ENCODE data around the gene TGM5. TPM values are rescaled to one million over a fixed set of nuclear protein-coding genes. Genes with fewer than 3 reads are reported as not detected.

The TGM5 gene
- total and polyA plus RNA-seq, 4 donors, result 0.15 TPM; not detected in 3

- peaks cover 0 to 2% (median 0%) of the 10 kb centered on the region in 4 donors for H3K9me3 ChIP-seq (ENCODE audit: control insufficient read depth in 4 of 4, insufficient read depth in 3 of 4, low read length in 3 of 4)
- no peaks in the 10 kb centered on the region for H3K27me3 ChIP-seq (ENCODE audit: control insufficient read depth in 3 of 3, insufficient read depth in 3 of 3, low read length in 2 of 3)
- ATAC-seq (ENCODE audit: insufficient read depth, low FRiP score), result no peak
- no peak overlapping the region for H3K9ac ChIP-seq (ENCODE audit: insufficient read depth in 1 of 2, low read length in 2 of 2)
- peaks cover 0 to 3% (median 0%) of the 10 kb centered on the region in 5 donors for H3K4me1 ChIP-seq (ENCODE audit: control insufficient read depth in 5 of 5, insufficient read depth in 5 of 5, low read length in 5 of 5)
- no peak overlapping the region for H3K27ac ChIP-seq (ENCODE audit: low read depth in 1 of 2, low read length in 1 of 2)
- H3K36me3 ChIP-seq (ENCODE audit: control insufficient read depth in 4 of 4, insufficient read depth in 4 of 4, low read length in 4 of 4), result no peaks in the 10 kb centered on the region
- H3K4me3 ChIP-seq, result no peak overlapping the region
- TF ChIP-seq, protein P1, sequence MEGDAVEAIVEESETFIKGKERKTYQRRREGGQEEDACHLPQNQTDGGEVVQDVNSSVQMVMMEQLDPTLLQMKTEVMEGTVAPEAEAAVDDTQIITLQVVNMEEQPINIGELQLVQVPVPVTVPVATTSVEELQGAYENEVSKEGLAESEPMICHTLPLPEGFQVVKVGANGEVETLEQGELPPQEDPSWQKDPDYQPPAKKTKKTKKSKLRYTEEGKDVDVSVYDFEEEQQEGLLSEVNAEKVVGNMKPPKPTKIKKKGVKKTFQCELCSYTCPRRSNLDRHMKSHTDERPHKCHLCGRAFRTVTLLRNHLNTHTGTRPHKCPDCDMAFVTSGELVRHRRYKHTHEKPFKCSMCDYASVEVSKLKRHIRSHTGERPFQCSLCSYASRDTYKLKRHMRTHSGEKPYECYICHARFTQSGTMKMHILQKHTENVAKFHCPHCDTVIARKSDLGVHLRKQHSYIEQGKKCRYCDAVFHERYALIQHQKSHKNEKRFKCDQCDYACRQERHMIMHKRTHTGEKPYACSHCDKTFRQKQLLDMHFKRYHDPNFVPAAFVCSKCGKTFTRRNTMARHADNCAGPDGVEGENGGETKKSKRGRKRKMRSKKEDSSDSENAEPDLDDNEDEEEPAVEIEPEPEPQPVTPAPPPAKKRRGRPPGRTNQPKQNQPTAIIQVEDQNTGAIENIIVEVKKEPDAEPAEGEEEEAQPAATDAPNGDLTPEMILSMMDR (IDR thresholded peaks at IDR 0.05; ENCODE audit: control extremely low read depth, extremely low read depth), result no peak
- 85 to 94% methylated on average over 7 of the region's 7 CpGs for WGBS, 2 donors
- no peak for DNase-seq
Observed at GRCh38 chr15:43256341-43256740, 10.4 kb downstream of the TGM5 start.

DNA sequence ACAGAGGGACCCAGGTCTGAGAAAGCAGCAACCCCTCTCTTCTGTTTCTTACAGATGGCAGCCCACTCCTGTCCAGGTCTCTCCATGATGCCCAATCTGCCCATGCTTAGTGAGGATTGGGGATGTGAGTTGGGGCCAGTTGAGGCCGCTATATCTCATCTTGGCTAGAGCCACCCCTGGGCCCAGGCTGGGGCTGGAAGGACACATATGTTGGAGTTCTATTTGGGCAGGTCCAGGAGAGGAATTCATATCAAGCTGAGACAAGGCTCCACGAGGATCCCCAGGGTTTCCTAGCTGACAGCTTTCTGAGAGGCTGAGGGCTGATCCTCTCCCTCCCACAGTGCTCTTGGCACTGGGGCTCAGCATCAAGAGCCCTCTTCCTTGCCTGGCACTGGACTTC, 11.4 kb downstream of the TGM5 start:
- H3K9me3 ChIP-seq (ENCODE audit: control insufficient read depth in 4 of 4, insufficient read depth in 3 of 4, low read length in 3 of 4), result peaks cover 0 to 2% (median 0%) of the 10 kb centered on the region in 4 donors
- no peaks in the 10 kb centered on the region for H3K36me3 ChIP-seq (ENCODE audit: control insufficient read depth in 4 of 4, insufficient read depth in 4 of 4, low read length in 4 of 4)
- H3K27me3 ChIP-seq (ENCODE audit: control insufficient read depth in 3 of 3, insufficient read depth in 3 of 3, low read length in 2 of 3), result no peaks in the 10 kb centered on the region
- ATAC-seq (ENCODE audit: insufficient read depth, low FRiP score), result no peak
- no peak overlapping the region for H3K27ac ChIP-seq (ENCODE audit: low read depth in 1 of 2, low read length in 1 of 2)
- TF ChIP-seq, protein P1 (IDR thresholded peaks at IDR 0.05; ENCODE audit: control extremely low read depth, extremely low read depth), result no peak
- no peak overlapping the region for H3K9ac ChIP-seq (ENCODE audit: insufficient read depth in 1 of 2, low read length in 2 of 2)
- 75 to 87% methylated on average over 2 of the region's 2 CpGs for WGBS, 2 donors
- peaks cover 0 to 3% (median 0%) of the 10 kb centered on the region in 5 donors for H3K4me1 ChIP-seq (ENCODE audit: control insufficient read depth in 5 of 5, insufficient read depth in 5 of 5, low read length in 5 of 5)
- no peak overlapping the region for H3K4me3 ChIP-seq
- DNase-seq, result no peak

- TF ChIP-seq, protein P1 (IDR thresholded peaks at IDR 0.05; ENCODE audit: control extremely low read depth, extremely low read depth), result no peak
- ATAC-seq (ENCODE audit: insufficient read depth, low FRiP score), result peak; percentile 80
- 50% methylated on average over 14 to 15 of the region's 15 CpGs for WGBS, 2 donors
- Histone ChIP-seq H3K4me1 (ENCODE audit: control insufficient read depth in 5 of 5, insufficient read depth in 5 of 5, low read length in 5 of 5) (peaks cover 0 to 3% (median 0%) of the 10 kb centered on the region in 5 donors), H3K27ac (ENCODE audit: low read depth in 1 of 2, low read length in 1 of 2) (no peak overlapping the region), H3K27me3 (ENCODE audit: control insufficient read depth in 3 of 3, insufficient read depth in 3 of 3, low read length in 2 of 3) (no peaks in the 10 kb centered on the region), H3K9ac (ENCODE audit: insufficient read depth in 1 of 2, low read length in 2 of 2) (no peak overlapping the region), H3K9me3 (ENCODE audit: control insufficient read depth in 4 of 4, insufficient read depth in 3 of 4, low read length in 3 of 4) (peaks cover 0 to 2% (median 0%) of the 10 kb centered on the region in 4 donors), H3K36me3 (ENCODE audit: control insufficient read depth in 4 of 4, insufficient read depth in 4 of 4, low read length in 4 of 4) (no peaks in the 10 kb centered on the region), H3K4me3 (no peak overlapping the region)
- peak in 2 of 3 donors; percentile 21 to 54 for DNase-seq
Observed at GRCh38 chr15:43253431-43254403, 13.0 kb downstream of the TGM5 start.
